HG03097 (cell line): ENCODE data around the gene MPZL3.
A peak's percentile ranks its signal among the peaks of the same experiment; 100 is the strongest.

Experiments
- ATAC-seq: cut with Tn5 transposase; IDR thresholded peaks from one replicate; pipeline ENCODE4 v1.9.1; 2021; ENCODE audit not compliant: unreplicated experiment, low FRiP score

MPZL3 gene, protein sequence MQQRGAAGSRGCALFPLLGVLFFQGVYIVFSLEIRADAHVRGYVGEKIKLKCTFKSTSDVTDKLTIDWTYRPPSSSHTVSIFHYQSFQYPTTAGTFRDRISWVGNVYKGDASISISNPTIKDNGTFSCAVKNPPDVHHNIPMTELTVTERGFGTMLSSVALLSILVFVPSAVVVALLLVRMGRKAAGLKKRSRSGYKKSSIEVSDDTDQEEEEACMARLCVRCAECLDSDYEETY

DNA sequence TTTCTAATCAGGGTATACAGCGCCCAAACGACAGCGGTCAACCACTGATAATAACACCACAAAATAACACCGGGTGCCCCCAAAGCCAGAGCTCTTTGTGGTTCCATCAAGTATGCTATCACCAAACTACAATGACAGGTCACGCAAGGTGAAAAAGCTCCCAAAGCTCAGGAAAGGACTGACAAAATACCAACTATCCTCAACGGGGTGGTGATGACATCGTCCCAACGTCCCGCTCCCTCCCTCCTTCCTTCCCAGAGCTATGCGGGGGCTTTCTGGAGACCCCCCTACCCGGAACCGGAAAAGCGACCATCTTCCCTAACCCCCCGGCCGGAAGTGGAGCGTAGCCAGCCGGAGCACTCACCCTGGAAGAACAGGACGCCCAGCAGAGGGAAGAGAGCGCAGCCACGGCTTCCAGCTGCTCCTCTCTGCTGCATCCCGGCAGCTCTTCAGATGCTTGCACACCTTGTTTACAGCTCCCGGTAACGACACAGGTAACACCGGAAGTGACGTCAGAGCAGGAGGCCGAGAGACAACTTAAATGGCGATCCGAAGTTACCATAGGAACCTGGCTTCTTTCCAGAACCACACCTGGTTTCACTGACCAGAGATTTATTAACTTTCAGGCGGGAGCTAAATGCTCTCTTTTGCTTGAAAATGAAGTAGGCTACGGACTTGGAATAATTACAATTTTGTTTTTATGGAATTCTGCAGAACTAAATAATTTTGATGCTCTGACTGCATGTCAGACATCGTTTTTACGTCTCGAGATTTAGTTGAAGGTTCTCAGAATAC is at the start of gene MPZL3:
MPZL3 (minus strand) TSS at position 508 of the 795 bp plus-strand sequence; CDS start at position 437, 71 bp downstream.
- peak; percentile 69 for ATAC-seq

DNA sequence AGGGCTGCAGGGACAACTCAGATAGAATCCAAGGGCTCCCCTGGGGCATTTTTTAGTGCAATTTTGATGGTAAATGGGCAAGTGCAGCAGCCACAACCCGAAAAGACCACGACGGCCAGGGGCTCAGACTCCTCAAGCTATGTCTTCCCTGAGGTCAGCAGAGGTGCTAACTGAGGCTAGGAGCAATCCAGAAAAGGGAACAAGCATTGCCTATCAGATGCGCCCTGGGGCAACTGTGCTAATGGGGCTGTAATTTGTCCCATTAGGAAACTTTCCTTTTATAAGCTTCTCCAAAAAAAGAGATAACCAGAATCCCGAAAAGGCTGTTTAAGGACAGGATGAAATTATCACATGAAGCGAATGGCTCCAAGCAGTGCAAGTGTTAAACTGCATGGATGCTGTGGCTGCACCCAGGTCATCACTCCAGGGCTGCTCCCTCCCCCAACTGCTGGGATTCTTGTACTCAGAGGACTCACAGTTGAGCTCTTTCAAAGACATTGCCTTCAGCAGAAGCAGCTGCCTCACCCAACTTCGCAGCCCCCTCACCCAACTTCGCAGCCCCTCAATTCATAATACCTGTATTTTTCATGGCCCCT is 49.5 kb upstream of the MPZL3 start:
- no peak for ATAC-seq

DNA sequence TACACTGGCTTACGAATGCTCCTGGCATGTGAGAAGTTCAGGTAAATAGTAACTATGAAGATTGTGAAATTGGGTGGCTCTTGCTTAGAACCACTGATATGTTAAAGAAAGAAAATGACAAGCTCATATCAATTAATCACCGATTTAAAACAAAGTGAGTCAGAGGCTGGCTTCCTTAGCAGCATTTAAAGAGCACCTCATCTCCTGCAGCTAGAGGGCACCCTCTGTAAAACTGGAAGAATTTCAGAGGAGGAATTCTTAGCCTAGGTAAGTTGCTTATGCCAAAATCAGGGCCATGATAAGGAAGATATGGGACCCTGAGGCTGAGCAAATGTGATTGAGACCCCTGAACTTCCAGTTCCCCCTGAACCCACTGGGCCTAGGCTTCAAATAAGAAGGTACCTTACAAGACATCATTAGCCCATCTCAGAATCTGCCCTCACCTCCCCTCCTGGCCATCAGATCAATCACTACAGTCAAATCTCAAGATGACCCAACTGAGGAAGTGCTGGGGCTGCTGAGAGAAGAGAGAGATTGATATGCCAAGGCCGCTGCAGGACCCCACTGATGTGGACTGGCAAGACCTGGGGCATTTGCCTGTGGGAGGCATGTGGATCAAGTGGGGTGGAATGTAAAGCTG is 43.8 kb upstream of the MPZL3 start:
- ATAC-seq, result no peak

DNA sequence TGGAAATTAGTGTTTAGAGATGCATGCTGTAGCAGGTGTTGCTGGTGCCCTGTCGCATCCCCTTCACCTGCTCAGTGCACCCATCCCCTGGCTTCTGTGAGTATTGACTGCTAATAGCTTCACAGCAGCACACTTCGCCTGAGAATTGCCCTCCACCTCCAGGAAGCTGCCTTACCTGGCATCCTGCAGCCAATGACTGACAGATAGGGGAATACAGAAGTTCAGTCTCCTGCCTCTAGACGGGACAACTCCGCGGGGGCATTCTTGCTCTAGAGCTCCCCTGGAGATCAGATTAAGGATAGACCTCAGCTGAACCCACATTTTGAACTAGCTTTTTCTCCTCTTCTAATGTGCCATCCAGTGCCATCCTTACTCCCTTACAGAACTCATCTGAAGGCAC is 43.0 kb upstream of the MPZL3 start:
- ATAC-seq, result no peak

DNA sequence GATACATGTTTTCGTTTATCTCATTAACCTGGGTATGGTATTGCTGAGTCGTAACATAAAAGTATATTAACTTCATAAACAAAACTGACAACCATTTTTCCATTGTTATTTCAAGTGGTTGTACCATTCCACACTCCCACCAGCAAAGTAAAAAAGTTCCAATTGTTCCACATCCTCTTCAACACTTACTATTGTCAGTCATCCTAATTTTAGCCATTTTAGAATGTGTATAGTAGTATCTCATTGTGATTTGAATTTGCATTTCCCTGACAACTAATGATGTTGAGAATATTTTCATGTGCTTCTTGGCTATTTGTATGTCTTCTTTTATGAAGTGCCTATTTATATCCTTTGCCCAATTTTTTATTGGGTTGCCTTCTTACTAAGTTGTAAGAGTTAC is 41.9 kb upstream of the MPZL3 start:
- ATAC-seq, result no peak

DNA sequence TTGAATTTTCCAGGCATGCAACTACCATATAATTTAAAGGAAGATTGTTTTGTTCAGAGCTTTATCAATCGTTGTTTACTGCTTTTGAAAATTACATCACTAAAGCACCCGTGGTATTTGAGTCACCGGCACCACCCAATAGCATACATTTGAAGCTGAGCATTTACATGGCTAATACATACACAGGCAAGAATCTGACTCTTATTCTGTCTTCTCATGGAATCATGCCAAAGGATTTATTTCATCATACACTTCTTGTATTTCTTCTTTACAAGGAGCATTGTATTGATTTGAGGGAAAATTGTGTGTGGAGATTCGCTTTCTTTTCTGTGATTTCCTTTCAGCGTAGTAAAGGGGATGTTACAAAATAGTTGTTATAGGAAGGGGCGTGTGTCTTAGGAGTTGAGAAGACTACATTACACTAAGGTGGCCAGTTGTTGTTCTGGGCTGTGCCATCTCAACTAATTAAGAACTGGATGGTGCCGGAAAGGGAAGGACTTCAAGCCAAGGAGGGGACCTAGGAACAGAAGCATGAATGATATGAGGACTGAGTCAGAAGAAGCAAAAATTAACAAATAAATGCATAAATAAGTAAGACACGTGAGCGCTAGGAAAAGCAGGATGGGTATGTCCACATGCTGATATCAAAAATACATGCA is 39.4 kb upstream of the MPZL3 start:
- no peak for ATAC-seq

DNA sequence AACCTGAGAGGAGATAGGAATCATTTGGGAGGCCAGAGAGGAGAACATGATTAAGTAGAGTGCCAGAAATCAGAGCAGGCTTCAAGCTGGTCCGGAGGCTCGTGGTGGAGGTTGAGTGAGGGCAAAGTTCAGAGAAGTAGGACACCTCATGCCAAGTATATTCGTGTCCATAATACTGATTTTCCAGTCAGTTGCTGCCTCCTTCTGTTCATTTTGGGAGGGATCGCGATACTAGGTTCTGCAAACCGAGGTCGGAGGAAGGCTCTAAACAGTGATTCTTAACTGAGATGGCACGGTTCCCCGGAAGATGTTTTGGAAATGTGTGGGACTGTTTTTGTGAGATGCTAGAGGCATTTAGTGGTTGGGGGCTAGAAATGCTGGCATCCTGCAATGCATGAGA is 38.8 kb upstream of the MPZL3 start:
- no peak for ATAC-seq

DNA sequence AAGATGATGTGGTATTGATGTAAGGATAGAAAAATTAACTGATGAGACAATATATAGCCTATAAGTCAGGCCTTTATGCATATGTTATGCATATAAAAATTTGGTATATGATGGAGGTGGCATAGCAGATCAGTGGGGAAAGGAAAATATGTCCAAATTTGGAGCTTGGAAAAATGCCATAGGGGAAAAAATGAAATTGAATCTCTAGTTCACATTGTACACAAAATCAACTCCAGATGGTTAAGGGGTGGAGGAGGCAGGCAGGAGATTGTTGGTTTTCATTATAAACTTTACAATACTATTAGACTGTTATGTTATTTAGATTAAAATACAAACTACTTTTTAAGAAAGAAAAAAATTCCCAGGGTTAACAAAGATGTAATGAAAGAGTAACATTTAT is 37.2 kb upstream of the MPZL3 start:
- no peak for ATAC-seq

DNA sequence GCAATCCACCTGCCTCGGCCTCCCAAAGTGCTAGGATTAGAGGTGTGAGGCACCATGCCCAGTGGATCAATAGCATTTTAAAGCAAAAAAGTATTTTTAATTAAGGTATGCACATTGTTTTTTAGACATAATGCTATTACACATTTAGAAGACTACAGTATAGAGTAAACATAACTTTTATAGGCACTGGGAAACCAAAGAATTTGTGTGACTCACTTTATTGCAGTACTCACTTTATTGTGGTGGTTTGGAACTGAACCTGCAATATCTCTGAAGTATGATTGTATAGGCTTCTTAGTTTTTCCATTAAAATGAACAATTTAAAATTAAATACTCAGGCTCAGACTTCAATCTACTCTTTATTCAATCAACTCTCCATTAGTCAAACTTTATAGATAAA is 34.8 kb upstream of the MPZL3 start:
- no peak for ATAC-seq

DNA sequence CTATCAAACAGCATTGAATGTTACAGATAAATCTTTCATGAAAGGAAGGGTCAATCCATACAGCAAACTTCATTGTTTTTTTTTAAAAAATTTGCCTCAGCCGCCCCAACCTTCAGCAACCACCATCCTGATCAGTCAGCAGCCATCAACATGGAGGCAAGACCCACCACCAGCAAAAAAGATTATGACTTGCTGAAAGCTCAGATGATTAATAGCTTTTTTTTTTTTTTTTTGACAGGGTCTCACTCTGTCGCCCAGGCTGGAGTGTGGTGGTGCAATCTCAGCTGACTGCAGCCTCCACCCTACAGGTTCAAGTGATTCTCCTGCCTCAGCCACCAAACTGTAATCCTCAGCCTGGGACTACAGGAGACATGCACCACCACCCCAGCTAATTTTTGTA is 34.4 kb upstream of the MPZL3 start:
- ATAC-seq, result no peak

DNA sequence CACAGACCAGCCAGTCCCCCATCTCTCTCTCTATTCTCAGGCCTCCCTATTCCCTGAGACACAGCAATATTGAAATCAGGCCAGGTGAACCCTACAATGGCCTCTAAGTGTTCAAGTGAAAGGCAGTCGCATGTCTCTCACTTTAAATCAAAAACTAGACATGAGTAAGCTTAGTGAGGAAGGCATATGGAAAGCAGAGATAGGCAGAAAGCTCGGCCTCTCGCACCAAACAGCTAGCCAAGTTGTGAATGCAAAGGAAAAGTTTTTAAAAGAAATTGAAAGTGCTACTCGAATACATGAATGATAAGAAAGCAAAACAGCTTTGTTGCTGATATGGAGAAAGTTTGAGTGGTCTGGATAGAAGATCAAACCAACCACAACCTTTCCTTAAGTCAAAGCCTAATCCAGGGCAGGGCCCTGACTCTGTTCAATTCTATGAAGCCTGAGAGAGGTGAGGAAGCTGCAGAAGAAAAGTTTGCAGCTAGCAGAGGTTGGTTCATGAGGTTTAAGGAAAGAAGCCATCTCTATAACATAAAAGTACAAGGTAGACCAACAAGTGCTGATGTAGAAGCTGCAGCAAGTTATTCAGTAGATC is 31.7 kb upstream of the MPZL3 start:
- ATAC-seq, result no peak

DNA sequence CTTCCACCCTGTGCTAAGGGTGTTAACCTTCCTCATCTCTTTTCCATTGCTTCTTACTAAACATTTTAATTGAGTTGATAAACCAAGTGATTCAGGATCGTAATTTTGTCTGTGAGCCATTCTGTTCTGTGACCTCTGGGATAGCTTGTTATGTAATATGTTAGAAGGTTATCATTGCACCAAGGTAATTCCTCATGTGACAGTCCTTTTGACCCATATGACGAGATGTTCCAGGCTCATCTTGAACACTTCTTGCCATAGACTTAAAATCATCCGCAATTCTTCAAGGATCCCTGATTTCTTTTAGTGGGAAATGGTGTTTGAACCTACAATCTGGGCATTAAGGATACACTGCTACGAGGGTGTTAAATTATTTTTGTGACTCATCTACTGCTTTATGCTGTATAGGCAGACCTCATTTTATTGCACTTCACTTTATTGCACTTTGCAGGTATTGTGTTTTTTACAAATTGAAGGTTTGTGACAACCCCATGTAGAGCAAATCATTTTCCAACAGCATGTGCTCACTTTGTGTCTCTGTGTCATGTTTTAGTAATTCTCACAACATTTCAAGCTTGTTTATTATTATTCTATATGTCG is 31.0 kb upstream of the MPZL3 start:
- ATAC-seq, result no peak

DNA sequence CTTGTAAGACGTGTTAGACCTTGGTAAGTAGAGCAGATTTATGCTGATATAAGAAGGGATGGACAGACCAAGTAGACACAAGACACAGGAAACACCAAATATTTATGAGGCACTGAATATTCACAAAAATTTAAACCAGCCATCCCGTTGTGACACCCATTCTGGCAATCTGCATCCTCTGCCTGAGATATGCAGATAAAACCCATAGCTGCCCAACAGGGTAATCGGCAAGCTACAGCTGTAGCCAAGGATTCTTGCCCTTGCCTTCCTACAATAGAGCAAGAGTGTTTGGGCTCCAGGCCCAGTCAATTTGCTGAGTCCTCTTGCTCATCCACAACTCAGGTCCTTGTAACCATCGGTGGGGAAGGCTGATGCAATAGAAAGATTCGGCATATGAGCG is 30.4 kb upstream of the MPZL3 start:
- no peak for ATAC-seq

DNA sequence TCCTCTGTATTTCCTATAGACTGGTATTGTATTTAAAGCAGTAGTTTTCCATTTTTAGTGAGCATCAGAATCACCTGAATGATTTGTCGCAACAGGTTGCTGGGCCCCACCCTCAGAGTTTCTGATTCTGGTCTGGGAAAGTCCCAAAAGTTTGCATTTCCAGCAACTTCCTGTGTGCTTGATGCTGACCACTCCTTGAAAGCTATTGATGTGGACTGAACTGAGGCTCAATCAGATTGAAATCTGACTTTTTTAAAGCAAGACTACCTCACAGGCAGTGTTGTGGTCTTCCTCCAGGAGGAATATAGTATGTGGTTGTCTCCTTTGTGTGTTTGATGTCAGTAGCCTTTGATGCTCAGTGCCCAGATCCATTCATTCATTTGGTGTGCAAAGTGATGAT is 29.1 kb upstream of the MPZL3 start:
- no peak for ATAC-seq

DNA sequence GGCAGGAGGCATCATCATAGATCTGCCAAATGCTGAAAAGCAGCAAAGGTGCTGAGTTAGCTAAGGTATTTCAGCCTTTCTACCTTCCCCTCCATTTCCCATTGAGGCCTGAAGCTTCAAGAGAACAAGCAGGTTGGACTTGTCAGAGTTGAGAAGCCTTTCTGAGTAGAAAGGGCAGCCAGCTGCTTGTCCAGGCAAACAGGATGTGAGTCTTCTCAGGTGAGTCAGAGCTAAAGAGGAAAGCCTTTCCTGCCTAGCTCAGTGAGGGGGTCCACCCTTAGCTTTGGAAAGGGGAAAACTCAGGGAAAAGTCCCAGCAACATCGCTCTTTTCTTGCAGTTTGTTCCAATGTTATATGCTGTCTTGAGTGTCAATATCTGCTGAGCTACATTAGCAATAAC is 25.1 kb upstream of the MPZL3 start:
- no peak for ATAC-seq

DNA sequence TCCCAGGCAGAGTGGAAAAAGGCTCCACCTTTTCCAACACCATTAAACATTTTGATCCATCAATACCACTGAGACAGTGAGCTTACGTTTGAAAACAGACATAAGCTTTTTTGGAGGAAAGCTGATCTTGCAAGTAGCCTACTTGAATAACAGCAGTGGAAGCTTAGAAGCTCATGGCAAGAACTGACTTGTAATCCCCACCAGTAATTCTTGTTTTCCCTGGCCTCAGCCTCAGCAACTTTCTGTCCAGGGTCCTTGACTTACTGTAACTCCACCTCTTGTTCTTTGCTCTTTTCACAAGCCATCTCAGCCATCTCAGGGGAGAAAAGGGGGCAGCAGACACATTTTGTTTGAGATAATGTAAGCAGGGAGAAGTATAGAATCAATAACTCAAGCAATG is 24.3 kb upstream of the MPZL3 start:
- ATAC-seq, result no peak

DNA sequence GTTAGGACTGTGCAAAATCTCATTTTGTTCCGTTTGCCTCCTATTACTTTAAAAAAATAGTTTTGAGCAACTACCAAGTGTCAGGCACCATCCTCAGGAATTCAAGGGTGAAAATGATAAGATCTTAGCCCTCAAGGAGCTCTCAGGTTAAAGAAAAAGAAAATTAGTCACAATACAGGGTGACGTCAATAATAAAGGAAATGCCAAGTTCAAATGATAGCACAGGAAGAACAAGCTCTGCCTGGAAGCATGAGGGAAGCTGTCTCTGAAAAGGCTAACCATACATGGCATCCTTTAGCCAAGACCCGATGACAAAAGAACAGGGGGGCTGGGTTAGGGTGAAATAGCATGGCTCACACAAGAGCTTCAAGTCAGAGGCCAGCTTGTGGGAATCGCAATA is 23.0 kb upstream of the MPZL3 start:
- no peak for ATAC-seq

DNA sequence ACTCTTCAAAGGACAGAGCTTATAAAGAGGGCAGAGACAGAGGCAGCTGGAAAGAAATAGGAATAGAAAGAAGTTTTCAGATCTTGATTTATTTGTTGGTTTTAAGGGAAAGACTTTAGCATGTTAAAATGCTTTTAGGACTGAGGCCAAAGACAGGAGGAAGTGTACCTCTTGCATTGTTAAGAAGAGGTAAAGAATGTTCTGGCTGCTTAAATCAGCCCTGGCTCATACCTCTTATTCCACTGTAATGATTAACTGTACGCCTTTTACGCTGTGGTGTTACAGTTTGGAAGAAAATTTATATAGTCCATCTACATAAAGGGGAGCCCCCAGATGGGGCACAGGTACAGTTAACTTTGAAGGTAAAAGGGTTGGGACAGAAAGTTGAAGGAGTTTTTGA is 22.0 kb upstream of the MPZL3 start:
- ATAC-seq, result no peak

DNA sequence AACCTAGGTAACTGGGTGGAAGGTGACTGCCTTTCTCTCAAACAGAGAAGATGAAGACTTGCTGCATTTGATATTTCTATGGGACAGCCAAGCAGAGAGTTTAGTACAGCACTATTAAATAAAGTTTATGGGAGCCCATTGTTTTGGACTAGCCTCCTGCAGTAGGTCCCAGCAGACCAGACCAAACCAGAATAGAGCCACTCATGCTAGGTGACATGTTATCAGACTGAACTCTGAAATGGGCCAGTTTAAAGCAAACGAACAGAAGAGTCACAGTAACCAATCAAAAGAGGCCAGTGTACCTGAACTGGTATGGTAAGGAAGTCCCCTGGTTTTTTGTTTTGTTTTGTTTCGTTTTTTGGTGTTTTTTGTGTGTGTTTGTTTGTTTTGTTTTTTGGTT is 19.8 kb upstream of the MPZL3 start:
- no peak for ATAC-seq

DNA sequence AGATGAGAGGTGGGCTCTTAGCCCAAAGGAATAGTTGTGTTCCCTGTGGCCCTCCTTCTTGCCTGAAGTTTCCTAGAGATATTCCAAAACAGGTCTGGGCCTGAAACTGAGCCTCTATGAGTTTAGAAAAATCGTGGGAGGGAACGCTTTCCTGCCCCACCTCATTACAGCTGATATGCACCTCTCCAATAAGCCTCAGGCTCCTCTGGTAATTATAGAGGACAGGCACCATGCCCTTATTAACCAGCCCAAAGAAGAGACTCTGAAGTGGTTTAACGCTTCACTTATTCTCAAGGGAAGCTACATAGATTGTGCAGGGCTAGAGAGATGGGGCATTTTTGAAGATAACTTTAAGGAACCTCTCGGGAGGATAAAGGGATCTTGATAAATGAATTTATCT is 15.3 kb upstream of the MPZL3 start:
- ATAC-seq, result no peak
